ENCODE measurements around the gene TMEM253. TPM values are rescaled to one million over a fixed set of nuclear protein-coding genes. Genes with fewer than 3 reads are reported as not detected.

Gene TMEM253
- total and polyA plus RNA-seq, 10 donors = 0.11 to 1.5 (median 0.29) TPM; not detected in 5

DNA sequence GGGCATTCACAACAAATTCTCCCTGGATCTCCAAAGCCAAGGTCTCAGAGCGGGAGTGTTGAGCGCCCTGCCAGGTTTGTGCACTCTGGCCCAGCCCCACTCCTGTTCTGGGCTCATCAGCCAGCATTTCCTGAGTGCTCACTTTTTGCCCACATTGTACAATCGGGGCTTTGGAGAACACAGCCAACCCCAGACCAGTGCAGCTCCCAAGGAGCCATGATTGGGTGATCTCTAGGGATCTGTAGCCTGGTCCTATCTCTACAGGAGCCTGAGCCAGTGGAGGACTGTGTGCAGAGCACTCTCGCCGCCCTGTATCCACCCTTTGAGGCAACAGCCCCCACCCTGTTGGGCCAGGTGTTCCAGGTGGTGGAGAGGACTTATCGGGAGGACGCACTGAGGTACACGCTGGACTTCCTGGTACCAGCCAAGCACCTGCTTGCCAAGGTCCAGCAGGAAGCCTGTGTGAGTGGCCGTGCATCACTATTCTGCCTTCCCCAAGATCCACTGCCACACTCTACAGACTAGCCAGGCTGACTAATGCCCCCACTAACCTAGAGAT lies 28.0 kb upstream of the TMEM253 start:
- H3K4me3 ChIP-seq = peak overlapping the region in 2 of 8 donors; percentile 68 to 84
- peaks cover 31 to 94% (median 68%) of the 10 kb centered on the region in 6 donors for H3K4me1 ChIP-seq
- DNase-seq = no peak
- peak overlapping the region in 6 of 8 donors; percentile 83 to 94 (median 92) for H3K27ac ChIP-seq
- TF ChIP-seq, protein P1, sequence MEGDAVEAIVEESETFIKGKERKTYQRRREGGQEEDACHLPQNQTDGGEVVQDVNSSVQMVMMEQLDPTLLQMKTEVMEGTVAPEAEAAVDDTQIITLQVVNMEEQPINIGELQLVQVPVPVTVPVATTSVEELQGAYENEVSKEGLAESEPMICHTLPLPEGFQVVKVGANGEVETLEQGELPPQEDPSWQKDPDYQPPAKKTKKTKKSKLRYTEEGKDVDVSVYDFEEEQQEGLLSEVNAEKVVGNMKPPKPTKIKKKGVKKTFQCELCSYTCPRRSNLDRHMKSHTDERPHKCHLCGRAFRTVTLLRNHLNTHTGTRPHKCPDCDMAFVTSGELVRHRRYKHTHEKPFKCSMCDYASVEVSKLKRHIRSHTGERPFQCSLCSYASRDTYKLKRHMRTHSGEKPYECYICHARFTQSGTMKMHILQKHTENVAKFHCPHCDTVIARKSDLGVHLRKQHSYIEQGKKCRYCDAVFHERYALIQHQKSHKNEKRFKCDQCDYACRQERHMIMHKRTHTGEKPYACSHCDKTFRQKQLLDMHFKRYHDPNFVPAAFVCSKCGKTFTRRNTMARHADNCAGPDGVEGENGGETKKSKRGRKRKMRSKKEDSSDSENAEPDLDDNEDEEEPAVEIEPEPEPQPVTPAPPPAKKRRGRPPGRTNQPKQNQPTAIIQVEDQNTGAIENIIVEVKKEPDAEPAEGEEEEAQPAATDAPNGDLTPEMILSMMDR (IDR thresholded peaks at IDR 0.05 in 8 of 11, conservative IDR thresholded peaks at IDR 0.05 in 3 of 11) = no peak
- peak in 1 of 3 donors; percentile 34 for TF ChIP-seq POLR2AphosphoS5 (IDR thresholded peaks at IDR 0.05)
- 46 to 76% (median 71%) methylated on average over 8 to 9 of the region's 9 CpGs for WGBS, 5 donors
- intact Hi-C loops (cut with DNase I; ENCODE audit: low total_unique reads) = no loop called here
- peaks cover 0 to 53% (median 15%) of the 10 kb centered on the region in 6 donors for H3K36me3 ChIP-seq
- peaks cover 0 to 49% (median 17%) of the 10 kb centered on the region in 7 donors for H3K27me3 ChIP-seq (replicated peaks in 1 of 7)
- H3K9me3 ChIP-seq = no peaks in the 10 kb centered on the region

DNA sequence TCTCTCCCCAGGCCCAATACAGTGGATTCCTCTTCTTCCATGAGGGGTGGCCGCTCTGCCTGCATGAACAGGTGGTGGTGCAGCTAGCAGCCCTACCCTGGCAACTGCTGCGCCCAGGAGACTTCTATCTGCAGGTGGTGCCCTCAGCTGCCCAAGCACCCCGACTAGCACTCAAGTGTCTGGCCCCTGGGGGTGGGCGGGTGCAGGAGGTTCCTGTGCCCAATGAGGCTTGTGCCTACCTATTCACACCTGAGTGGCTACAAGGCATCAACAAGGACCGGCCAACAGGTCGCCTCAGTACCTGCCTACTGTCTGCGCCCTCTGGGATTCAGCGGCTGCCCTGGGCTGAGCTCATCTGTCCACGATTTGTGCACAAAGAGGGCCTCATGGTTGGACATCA lies 26.9 kb upstream of the TMEM253 start:
- H3K36me3 ChIP-seq = peaks cover 0 to 63% (median 17%) of the 10 kb centered on the region in 6 donors

DNA sequence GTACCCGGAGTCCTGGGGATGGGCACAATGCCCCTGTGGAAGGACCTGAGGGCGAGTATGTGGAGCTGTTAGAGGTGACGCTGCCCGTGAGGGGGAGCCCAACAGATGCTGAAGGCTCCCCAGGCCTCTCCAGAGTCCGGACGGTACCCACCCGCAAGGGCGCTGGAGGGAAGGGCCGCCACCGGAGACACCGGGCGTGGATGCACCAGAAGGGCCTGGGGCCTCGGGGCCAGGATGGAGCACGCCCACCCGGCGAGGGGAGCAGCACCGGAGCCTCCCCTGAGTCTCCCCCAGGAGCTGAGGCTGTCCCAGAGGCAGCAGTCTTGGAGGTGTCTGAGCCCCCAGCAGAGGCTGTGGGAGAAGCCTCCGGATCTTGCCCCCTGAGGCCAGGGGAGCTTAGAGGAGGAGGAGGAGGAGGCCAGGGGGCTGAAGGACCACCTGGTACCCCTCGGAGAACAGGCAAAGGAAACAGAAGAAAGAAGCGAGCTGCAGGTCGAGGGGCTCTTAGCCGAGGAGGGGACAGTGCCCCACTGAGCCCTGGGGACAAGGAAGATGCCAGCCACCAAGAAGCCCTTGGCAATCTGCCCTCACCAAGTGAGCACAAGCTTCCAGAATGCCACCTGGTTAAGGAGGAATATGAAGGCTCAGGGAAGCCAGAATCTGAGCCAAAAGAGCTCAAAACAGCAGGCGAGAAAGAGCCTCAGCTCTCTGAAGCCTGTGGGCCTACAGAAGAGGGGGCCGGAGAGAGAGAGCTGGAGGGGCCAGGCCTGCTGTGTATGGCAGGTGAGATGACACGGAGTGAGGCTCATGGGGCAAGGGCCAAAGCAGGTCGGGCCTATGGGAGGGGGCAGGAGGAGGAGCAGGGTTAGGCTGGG lies 26.2 kb upstream of the TMEM253 start:
- intact Hi-C loops (cut with DNase I; ENCODE audit: low total_unique reads) = no loop called here
- DNase-seq = no peak

More for the DNA sequence above, 26.9 kb upstream of the TMEM253 start:
- Histone ChIP-seq H3K4me1 (peaks cover 31 to 96% (median 68%) of the 10 kb centered on the region in 6 donors), H3K9me3 (no peaks in the 10 kb centered on the region), H3K27me3 (replicated peaks in 1 of 7) (peaks cover 0 to 40% (median 14%) of the 10 kb centered on the region in 7 donors), H3K4me3 (no peak overlapping the region), H3K27ac (peak overlapping the region in 3 of 8 donors; percentile 89 to 94 (median 93))
- DNase-seq = no peak
- intact Hi-C loops (cut with DNase I; ENCODE audit: low total_unique reads) = no loop called here
- 80 to 89% (median 84%) methylated on average over 7 to 9 of the region's 9 CpGs for WGBS, 5 donors
- TF ChIP-seq, protein P1 (IDR thresholded peaks at IDR 0.05 in 8 of 11, conservative IDR thresholded peaks at IDR 0.05 in 3 of 11) = no peak

More for the DNA sequence above, 26.2 kb upstream of the TMEM253 start:
- WGBS, 5 donors = 78 to 92% (median 81%) methylated on average over 19 to 26 of the region's 26 CpGs
- H3K27me3 ChIP-seq (replicated peaks in 1 of 7) = peaks cover 0 to 33% (median 7%) of the 10 kb centered on the region in 7 donors
- H3K27ac ChIP-seq = peak overlapping the region in 5 of 8 donors; percentile 7 to 94 (median 89)
- no peaks in the 10 kb centered on the region for H3K9me3 ChIP-seq
- H3K4me3 ChIP-seq = no peak overlapping the region
- peaks cover 24 to 96% (median 66%) of the 10 kb centered on the region in 6 donors for H3K4me1 ChIP-seq
- H3K36me3 ChIP-seq = peaks cover 0 to 70% (median 23%) of the 10 kb centered on the region in 6 donors
- TF ChIP-seq POLR2A (IDR thresholded peaks at IDR 0.05) = no peak
- TF ChIP-seq, protein P1 (IDR thresholded peaks at IDR 0.05 in 8 of 11, conservative IDR thresholded peaks at IDR 0.05 in 3 of 11) = no peak
- TF ChIP-seq POLR2AphosphoS5 (IDR thresholded peaks at IDR 0.05) = peak in 2 of 3 donors; percentile 18 to 43

All from spleen (tissue), 11 donors.